HG03558 (cell line): ENCODE results near the gene CIROP.

Experiments used
- ATAC-seq: cut with Tn5 transposase; IDR thresholded peaks from one replicate; pipeline ENCODE4 v1.9.1; 2021; ENCODE audit warnings: moderate number of reproducible peaks; ENCODE audit not compliant: unreplicated experiment; ENCODE audit errors: extremely low read depth

The CIROP gene

DNA sequence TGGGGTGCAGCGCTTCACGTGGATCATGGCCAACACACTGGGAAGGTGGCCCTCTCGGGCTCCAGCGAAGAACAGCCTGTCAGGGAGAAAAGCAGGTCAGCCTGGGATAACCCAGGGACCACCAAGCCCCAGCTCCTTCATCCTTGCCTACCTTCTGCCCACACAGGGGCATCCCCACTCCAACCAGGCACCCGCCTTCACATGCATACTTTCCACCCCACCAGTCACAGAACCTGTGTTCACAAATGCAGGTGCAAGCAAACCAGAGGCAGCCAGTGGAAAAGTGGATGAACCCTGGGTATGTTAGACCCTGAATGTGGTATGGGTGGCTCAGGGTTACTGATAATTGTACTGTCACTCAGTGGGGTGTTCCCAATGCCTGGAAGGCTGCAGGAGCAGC, 26.7 kb upstream of the CIROP start:
- no peak for ATAC-seq

DNA sequence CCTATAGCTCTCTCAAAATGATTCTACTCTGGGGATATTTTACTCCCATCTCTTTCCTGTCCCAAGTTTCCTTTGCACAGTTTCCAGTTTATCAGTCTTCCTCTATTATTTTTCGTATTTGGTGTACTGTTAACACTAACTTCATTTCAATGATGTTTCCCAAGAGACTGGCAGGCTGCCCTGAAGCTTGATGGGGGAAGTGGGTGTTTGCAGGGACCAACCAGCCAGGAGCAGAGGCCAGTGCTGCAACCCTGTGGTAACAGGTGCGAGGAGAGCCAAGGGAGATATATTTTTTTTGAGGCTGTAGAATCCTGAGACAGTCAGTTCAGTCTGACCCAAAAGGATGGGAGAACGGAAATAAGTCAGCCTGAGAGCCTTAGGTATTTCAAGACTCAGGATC, 26.1 kb upstream of the CIROP start:
- ATAC-seq: no peak

DNA sequence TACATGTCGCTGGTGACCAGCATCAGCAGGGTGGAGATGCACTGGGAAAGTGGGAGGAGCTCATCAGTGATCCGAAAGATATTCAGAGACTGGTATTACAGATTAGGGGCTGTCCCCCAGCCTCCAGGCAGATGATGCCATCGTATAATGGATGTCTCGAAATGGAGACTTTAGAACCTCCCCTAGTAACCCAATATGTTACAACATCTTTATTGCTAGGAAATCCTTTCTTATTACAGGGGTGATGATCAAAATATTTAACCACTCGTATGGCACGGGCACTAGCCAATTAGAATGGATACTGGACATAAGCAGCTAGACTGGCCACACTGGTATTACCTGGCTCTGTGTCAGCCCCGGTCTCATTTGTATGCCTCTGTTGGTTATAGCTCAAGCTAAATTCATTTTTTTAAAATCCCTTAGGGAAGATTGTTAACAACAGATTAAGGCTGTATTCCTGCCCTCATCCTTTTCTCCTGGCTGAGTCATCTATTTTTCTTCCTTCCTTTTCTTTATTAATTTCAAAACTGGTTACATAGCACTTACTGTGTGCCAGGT, 25.0 kb upstream of the CIROP start:
- no peak for ATAC-seq

DNA sequence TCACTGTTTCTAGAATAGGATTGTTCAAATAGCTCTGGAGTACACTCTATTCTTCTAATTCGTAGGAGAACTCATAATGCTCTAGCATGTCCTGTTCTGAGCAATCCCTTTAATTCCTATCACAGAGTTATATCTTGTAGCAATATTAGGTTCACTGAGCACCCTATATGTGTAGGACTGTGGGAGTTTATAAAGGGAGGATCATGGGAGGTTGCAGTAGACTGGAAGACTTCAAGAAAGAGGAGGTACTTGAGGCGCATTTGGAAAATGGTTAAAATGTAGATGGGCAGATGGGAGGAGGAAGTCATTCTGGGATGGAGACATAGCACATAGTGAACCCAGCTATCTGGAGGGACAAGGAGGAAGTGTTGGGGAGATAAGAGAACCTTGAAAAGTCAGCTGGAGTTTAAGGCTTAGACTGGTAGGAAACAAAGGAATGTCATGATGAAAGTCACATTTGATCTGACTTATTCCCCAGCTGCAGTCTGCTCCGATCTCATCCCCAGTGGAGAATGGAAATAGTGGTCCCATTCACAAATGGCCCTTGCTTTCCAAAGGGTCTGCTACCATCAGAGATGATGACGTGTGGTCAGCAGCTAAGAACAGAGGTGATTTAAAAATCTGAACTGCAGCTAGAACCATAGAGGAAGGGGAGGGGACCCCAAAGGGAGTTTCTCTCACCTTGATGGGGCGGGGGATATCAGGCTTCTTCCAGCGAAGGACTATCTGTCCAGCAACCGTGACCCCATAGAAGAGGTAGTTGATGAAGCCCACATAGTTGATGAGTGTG, 24.4 kb upstream of the CIROP start:
- ATAC-seq: no peak

DNA sequence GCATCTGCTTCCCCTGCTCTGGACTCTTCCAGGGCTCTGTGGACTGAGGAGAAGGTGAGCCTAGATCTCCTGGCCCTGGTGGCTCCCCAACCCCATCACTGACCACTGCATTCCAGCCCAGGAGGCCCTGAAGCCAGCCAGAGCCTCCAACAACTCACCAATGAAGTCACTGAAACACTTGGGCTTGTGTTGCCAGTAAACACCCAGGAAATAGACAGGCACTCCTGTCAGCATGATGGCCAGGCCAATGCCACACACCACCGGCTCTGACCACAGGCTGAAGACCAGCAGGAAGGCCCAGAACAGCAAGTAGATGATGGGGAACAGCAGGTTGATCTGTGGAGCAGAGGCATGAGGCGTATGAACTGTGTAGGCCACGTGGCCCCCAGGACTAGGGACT, 23.1 kb upstream of the CIROP start:
- ATAC-seq: no peak

DNA sequence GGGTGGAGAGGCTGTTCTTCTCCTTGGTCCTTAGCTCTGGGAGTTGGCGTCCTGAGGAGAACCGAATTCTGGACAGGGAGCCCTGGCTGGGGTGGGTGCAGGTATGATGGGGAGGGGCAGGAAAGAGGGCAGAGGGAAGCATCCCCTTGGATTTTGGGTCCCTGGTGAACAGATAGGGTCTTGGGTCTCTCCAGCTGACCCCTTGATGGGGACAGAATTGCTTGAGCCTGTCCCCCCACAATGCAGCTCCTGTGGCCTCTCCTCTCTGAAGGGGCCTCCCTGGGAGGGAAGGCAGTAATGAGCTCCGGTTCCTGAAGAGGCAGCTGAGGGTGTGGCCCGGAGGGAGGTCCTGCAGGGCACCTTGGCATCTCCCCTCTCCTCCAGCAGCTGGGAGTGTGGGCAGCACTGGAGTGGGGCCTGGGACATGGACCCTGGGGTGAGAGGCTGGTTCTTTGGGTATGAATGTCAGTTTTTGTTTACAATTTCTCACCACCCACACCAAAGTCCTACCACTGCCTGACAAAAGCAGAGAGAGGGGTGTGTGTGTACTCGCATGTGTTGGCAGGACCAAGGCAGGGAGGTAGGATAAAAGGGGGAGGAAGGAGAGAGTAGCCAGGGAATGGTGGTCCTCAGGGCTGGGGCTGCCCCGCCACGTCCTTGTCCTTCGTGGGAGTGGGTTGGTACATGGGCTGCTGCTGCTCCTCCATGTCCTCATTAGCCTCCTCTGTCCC, 21.9 kb upstream of the CIROP start:
- no peak for ATAC-seq

DNA sequence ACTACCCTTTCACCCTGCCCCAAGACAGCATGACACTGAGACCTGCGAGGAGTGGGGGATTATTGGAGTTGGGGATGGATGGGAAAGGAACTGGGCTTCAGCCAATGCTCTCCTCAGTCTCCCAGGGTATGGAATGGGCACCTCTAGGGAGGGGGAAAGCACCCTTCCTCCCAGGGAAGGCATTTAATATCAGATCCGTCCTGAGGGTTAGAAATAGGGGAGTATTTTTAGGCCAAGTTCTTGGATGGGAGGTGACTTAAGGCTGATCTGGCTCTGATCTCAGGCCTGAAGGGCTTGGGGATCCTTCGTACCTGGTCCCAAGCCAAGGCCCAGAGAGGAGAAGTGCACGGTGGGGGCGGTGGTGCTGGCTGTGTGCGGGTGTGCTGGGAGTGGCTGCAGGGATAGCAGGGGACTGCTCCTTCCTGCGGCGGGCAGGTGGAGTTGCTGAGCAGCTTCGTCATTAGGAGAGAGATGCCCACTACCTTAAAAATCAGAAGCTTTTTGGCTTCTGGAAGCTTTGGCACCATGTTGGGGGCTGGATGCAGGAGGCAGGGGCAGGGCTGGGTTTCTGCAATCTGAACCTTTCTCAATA, 21.2 kb upstream of the CIROP start:
- no peak for ATAC-seq

DNA sequence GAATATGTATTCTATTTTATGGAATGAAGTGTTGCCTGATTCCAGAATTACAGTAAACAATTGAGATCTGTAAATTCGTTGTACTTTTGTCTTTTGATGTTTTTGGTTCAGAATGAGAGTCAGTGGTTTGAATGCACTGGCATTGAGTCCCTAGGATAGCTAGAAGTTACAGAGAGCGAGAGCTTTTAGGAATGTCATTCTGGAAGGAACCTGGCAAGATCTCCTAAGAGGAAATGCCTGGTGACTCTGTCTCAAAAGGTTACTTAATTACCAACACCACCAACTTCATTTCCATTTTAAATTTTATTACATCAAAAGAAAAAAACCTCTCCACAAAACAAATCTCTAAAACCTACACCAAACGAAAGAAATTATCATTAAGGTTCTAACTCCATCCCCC, 20.2 kb upstream of the CIROP start:
- no peak for ATAC-seq

DNA sequence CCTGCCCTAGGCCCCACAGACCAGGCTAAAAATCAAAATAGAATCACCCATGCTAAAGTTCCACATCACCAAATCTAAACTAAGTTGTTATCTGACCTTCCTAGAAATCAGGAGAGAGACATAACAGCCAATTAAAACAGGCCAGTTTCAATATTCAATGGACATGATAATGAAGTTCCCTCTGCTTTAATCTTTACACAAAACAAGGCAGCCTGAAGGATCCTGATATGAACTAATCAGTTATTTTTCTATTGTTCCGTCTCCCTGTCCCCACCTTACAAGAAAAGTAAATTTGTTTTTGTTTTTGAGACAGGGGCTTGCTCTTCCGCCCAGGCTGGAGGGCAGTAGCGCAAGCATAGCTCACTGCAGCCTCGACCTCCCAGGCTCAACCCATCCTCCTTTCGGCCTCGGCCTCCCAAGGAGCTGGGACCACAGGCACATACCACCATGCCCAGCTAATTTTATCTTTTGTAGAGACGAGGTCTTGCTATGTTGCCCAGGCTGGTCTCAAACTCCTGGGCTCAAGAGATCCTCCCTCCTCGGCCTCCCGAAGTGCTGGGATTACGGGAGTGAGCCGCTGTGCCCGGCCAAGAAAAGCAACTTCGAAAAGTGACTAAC, 19.7 kb upstream of the CIROP start:
- no peak for ATAC-seq

DNA sequence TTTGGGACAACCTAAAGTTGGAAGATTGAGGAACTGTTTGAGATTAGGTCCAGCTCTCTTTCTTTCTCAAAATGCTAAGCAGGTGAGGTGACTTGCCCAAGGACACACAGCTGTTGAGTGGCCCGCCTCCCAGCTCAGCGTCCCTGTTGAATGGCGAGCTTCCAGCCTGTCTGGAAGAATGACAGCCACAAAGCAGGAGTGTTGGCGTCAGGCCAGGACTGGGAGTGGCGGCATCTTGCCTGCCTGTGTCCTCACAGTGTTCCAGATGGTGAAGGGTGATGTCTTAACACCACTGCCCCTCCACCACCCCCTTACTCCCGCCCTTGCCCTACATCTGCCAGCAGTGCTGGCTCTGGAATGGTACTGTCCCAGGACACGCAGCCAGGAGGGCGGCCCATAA, 18.6 kb upstream of the CIROP start:
- no peak for ATAC-seq

DNA sequence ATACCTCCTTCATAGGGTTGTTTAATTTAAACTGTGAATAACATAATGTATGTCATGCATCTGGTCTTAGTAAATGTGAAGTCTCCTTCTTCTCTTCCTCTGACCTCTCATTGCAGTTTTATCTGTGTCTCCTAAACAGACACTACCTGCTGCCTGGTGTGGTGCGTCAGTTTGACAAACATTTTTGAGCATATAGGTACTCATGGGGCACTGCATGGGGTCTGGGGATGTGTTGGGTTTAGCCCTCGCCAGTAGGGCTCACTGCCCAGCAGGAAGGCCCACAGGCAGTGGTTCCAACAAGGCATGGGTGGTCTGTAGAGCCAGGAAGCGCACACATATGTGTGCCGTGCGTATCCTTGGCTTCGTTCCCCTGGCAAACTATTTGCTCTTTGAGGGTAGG, 17.3 kb upstream of the CIROP start:
- no peak for ATAC-seq

DNA sequence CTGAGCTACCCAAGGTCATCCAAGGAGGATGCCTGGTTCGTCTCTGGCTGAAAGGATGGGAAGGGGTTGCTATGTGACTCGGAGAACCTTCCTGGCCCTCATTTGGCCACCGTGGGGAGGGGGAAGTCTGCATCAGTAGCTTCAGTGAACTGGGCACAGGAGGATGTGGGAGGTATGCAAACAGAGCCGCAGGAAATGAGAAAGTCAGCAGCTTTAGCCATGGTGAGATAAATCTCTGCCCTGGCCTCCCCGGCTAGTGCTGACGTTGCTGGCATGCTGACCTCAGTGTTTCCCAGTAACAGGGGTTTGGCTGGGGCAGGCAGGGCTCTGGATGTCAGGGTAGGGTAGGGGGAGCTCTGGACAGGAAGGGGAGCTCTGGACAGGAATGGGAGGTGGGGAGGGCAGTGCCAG, 16.6 kb upstream of the CIROP start:
- no peak for ATAC-seq

DNA sequence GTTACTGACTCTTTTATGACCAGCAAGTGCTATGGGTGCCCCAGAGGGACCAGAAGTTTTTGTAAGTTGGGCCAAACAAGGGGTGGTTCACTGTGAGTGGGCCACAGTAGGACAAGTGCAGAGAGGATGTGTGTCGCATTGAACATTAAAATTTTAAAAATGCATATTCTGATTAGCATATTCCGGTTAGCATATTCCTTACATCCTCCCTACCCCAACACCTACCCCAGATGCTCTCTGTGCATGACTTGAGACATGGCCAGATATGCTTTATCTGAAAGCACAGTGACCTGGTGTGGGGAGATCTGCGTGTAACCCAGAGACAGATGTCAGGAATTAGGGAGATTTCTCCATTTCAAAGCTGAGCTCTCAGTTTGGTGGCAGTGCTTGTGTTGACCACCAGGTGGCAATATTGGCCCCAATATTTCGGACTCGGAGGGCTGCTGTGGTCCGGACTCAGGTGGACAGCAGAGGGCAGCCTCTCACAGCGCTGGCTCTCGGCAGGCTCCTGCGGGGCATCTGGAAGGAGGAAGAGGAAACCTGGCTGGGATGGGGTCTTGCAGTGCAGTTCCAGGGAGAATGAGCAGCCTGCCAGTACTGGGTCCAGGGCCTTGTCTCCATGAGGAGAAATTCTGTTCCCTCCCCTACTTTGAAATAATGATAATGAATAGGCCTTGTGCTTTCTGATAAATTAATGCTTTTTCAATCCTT, 15.9 kb upstream of the CIROP start:
- no peak for ATAC-seq

DNA sequence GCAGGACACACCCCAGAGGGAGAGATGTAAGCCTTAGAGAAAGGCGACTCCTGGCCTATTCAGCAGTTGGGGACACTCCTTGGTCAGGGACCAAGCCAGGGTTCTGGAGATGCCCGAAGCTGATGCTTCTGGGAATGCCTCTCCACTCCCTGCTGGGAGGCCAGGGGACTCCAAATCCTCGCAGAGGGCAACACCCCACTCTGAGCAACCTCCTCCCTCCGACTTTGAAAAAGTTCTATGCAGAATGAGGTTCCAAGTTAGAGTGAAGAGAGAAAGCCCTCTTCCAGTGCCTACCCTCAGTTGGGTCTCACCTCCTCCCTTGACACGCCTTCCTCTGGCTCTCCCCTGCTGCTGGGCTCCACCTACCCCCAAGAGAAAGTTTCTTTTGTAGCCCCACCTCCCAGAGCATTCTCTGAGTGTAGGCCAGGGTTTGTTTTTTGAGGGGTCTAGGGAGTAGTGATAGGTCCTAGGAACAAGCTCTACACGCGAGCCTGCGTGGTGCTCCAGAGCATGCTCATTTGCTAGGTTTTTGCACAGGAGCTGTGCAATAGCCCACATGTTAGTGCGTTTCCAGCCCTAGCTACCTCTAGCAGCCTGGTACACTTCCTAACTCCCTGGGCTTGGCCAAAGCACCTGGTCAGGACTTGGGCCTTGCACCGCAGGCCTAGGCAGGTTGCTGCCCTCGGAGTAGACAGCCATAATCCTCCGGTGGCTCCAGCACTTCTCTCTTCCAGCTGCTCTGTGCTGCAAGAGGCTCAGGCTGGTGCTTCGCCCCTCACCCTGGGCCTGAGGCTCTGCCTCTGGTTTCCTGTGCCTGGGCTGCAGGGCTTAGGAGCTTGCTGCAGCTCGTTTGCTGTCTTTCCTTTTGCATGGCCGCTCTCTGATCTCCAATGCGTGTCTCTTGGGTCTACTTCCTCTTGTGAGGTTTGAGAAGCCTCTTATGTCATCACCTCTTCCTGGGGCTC, 14.9 kb upstream of the CIROP start:
- ATAC-seq: no peak

DNA sequence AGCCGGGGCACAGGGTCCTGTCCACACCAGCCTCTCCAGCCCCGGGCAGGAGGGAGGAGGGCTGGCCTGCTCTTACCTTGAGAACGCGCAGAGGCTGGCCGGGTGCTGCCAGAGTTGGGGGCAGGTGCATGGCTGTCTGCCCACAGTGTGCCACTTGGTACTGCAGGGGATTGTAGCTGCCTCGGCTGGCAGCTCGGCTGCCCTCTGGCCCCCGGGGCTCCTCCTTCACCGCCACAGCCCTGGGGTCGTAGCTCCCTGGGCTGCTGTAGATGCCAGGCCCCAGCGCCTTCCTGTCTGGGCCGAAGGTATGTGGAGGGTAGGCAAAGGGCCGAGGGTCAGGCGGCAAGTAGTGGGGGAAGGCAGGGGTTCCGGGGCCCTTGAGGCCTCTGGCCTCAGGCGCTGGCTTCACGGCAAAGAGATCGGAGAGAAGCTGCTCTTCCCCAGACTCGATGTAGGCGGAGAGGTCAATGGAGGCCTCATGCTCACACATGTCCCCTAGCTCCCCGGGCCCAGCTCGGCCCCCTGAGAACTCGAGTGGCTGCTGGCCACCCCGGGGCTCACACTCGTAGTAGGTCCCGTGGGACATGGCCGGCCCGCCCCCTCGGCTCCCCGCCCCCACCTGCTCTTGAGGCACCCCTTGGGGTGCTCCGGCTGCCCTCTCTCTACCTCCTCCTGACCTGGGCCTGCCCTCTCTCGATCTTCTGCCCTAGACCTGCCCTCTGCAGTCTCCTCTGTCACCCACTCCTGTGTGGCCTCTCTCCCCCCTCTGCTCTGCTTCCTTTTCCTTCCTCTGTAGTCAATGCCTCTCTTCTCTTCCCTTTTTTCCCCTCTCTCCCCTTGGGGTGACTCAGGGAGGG, 13.9 kb upstream of the CIROP start, which contains the start of gene CEBPE:
Gene CEBPE (minus strand): TSS at position 750 of the 857 bp plus-strand sequence. CDS start 164 bp downstream, at position 586.
- no peak for ATAC-seq

DNA sequence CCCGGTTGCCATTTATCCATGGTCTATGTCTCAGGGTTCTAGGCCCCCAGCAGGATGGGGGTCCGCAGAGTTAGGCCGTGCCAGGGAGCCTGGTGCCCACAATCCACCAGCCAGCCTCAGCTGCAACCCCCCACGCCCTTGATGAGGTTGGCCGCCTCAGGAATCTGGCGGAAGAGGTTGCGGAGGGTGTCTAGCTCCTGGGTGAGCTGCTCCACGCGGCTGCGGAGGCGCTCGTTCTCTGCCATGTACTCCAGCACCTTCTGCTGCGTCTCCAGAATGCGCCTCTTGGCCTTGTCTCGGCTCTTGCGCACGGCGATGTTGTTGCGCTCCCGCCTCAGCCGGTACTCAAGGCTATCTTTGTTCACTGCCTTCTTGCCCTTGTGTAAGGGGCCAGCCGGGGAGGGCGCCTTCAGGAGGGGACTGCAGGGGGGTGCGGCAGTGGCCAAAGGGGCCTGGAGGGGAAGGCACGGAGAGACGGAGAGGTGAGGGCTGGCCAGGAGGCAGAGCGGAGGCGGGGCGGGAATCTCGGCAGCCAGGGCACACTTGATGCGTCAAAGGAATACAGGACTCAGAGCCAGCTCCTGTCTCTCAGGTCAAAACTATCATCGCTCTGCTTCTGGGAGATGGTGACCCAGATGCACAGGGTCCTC, 12.7 kb upstream of the CIROP start:
- no peak for ATAC-seq

DNA sequence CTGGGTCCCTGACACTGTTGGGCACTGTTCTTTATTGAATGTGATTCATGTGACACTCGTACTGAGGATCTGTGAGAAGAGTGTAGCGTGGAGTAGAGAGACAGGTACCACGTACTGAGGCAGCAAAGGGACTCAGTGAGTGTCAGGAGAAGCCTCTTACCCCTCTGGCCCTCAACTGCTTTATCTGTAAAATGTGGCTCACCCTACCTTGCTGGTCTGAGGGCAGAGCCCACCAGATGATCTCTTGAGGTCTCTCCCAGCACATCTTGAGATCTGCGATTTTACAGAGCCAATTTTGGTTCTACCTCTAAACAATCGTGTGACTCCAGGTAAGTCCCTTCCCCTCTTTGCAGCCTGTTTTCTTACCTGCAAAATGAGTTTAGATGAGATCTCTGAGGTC, 11.1 kb upstream of the CIROP start:
- no peak for ATAC-seq
